OCI-LY7 (cell line): Measurements from ENCODE around the gene COCH. TPM values are rescaled to one million over a fixed set of nuclear protein-coding genes. Genes with fewer than 3 reads are reported as not detected.

Experiments
- BruUV-seq: library from RNA; stranded (reverse); fragments of 400-500 nt; replicated peaks from 2 replicates; lab custom pipeline; 2021; lab: Mats Ljungman, UMichigan
- CTCF ChIA-PET: fragments of 300-600 bp; sonication (Branson Sonifier 250); formaldehyde crosslinking; loops from one replicate; lab custom pipeline; 2022; ENCODE audit warnings: antibody characterized with exemption; ENCODE audit not compliant: unreplicated experiment; lab: Charles Lee
- POLR2A ChIA-PET: fragments of 300-600 bp; sonication (Branson Sonifier 250); formaldehyde crosslinking; loops from one replicate; lab custom pipeline; 2022; ENCODE audit warnings: antibody characterized with exemption; lab: Charles Lee
- DNase-seq: peaks from one replicate; pipeline ENCODE4 v3.0.0-alpha.2; 2015; ENCODE audit warnings: low spot score
- H2AFZ ChIP-seq: fragments of 200-600 bp; sonication (generic), shearing (Covaris generic); 2 replicates; pipeline ENCODE4 v1.6.1; 2014; ENCODE audit warnings: mild to moderate bottlenecking, antibody characterized with exemption, low read length, moderate library complexity
- H3K27ac ChIP-seq: fragments of 200-600 bp; sonication (generic); 2 replicates; pipeline ENCODE4 v1.5.1; 2014; ENCODE audit warnings: mixed run types, low read depth, mild to moderate bottlenecking, moderate library complexity, low read length, inconsistent platforms; ENCODE audit not compliant: poor library complexity, severe bottlenecking
- H3K36me3 ChIP-seq: fragments of 200-600 bp; sonication (generic); 2 replicates; pipeline ENCODE4 v1.6.1; 2014; ENCODE audit warnings: mild to moderate bottlenecking, antibody characterized with exemption, low read length, moderate library complexity, mixed read lengths; ENCODE audit not compliant: insufficient read depth
- H3K4me1 ChIP-seq: fragments of 200-600 bp; sonication (generic); 2 replicates; pipeline ENCODE4 v1.5.1; 2014; ENCODE audit warnings: mild to moderate bottlenecking, low read length; ENCODE audit not compliant: insufficient read depth, poor library complexity, severe bottlenecking
- H3K4me2 ChIP-seq: fragments of 200-600 bp; sonication (generic); 2 replicates; pipeline ENCODE4 v1.6.1; 2014; ENCODE audit warnings: mild to moderate bottlenecking, low read length
- H3K4me3 ChIP-seq: fragments of 200-600 bp; sonication (generic); 2 replicates; pipeline ENCODE4 v1.5.1; 2014; ENCODE audit warnings: mild to moderate bottlenecking, low read depth, low read length; ENCODE audit not compliant: poor library complexity, severe bottlenecking
- H3K79me2 ChIP-seq: fragments of 200-600 bp; sonication (generic); 2 replicates; pipeline ENCODE4 v1.6.1; 2016; ENCODE audit warnings: low read depth, mild to moderate bottlenecking, low read length, moderate library complexity, mixed read lengths; ENCODE audit not compliant: insufficient read depth
- H3K9me2 ChIP-seq: fragments of 200-600 bp; sonication (generic); 2 replicates; pipeline ENCODE4 v1.6.1; 2016; ENCODE audit warnings: mild to moderate bottlenecking, low read length, mixed read lengths; ENCODE audit not compliant: insufficient read depth
- H3K9me3 ChIP-seq: fragments of 200-600 bp; sonication (generic); 2 replicates; pipeline ENCODE4 v1.6.1; 2014; ENCODE audit warnings: mild to moderate bottlenecking, mixed run types, low read length, mixed read lengths
- H4K20me1 ChIP-seq: fragments of 200-600 bp; sonication (generic); 2 replicates; pipeline ENCODE4 v1.6.1; 2014; ENCODE audit warnings: mild to moderate bottlenecking, antibody characterized with exemption, low read length, moderate library complexity, mixed read lengths; ENCODE audit not compliant: insufficient read depth
- CTCF ChIP-seq: fragments of 200-600 bp; sonication (generic); conservative IDR thresholded peaks from 2 replicates; pipeline ENCODE4 v1.5.1; 2014; ENCODE audit warnings: mild to moderate bottlenecking, antibody characterized with exemption, low read length, moderate library complexity, mixed read lengths
- EZH2phosphoT487 ChIP-seq: fragments of 200-600 bp; sonication (generic); IDR thresholded peaks from 2 replicates; pipeline ENCODE4 v1.6.1; 2018; ENCODE audit warnings: low read depth, borderline replicate concordance, mild to moderate bottlenecking, mixed run types, antibody characterized with exemption, low read length, moderate library complexity, mixed read lengths
- intact Hi-C: fragments of 100-400 bp; cut with micrococcal nuclease; formaldehyde crosslinking; loops from one replicate; pipeline ENCODE4 v1.10.0; 2022; ENCODE audit not compliant: unreplicated experiment
- total RNA-seq, 2 experiments: library from RNA; depleted of rRNA in 1 of 2; stranded (reverse); fragments of >200 nt in 1 of 2; shearing (Covaris generic) in 1 of 2; gene quantifications; 2 replicates each; pipeline ENCODE4 v1.2.3, GENCODE V29; 2014 to 2022

Gene COCH
- total RNA-seq, 2 experiments from 2014 or later: 18.7 to 19.8 TPM

DNA sequence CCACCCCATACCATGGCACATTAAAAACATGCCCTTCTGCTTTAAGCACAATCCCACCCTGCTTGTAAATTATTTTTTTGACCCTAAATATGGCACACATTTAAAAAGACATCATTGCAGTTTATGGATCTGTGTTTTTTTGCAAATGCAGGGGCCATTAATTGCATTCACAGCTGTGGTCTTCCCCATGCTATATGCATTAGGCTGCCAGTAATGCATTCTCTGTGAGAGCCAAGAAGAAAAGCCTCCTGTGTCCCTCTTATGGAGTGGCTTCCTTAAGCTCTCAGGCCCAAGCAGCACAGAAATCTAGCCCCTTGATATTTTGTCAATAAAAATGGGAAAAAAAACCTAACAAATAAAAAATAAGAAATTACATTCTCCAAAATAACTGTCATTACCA lies 20.4 kb upstream of the COCH start:
- no peak overlapping the region for H3K4me3 ChIP-seq
- DNase-seq: no peak
- intact Hi-C loops: no loop called here
- TF ChIP-seq CTCF: no peak
- no peak for TF ChIP-seq EZH2phosphoT487
- no peaks in the 10 kb centered on the region; the same call in 1 of the 2 replicates for H3K9me2 ChIP-seq
- H3K4me1 ChIP-seq: no peaks in the 10 kb centered on the region
- no peaks in the 10 kb centered on the region for H3K79me2 ChIP-seq
- no peaks in the 10 kb centered on the region for H3K9me3 ChIP-seq
- H3K36me3 ChIP-seq: no peaks in the 10 kb centered on the region
- no TSS peak for BruUV-seq
- no peak overlapping the region for H2AFZ ChIP-seq
- ChIA-PET POLR2A (interaction anchor here (0.6 to 0.7 kb wide), 2 partner anchors 50 to 165 kb away, joined by 3 to 4 read pairs; no protein-coding TSS in a partner anchor), CTCF (no interaction called here)
- H3K27ac ChIP-seq: no peak overlapping the region
- no peak overlapping the region for H3K4me2 ChIP-seq
- no peaks in the 10 kb centered on the region for H4K20me1 ChIP-seq

- BruUV-seq: no TSS peak
- ChIA-PET POLR2A (interaction anchor here (0.6 to 0.7 kb wide), 3 partner anchors 51 to 523 kb away, joined by 3 to 4 read pairs (median 3); no protein-coding TSS in a partner anchor), CTCF (no interaction called here)
- no peak overlapping the region for H3K27ac ChIP-seq
- no peaks in the 10 kb centered on the region for H3K79me2 ChIP-seq
- no peak overlapping the region for H2AFZ ChIP-seq
- H3K4me3 ChIP-seq: no peak overlapping the region
- H4K20me1 ChIP-seq: no peaks in the 10 kb centered on the region
- no peaks in the 10 kb centered on the region for H3K9me3 ChIP-seq
- no peak for DNase-seq
- no peaks in the 10 kb centered on the region for H3K36me3 ChIP-seq
- no peaks in the 10 kb centered on the region; the same call in 1 of the 2 replicates for H3K9me2 ChIP-seq
- no peak for TF ChIP-seq CTCF
- TF ChIP-seq EZH2phosphoT487: no peak
- H3K4me1 ChIP-seq: no peaks in the 10 kb centered on the region
- no peak overlapping the region for H3K4me2 ChIP-seq
- intact Hi-C loops: no loop called here
Observed at GRCh38 chr14:30854492-30854891, 19.9 kb upstream of the COCH start.

GRCh38 chr14:30855345-30856037 lies 18.9 kb upstream of the COCH start:
- intact Hi-C loops: no loop called here
- BruUV-seq: no TSS peak
- CTCF ChIA-PET: no interaction called here

More at GRCh38 chr14:30855345-30856037, 18.9 kb upstream of the COCH start:
- Histone ChIP-seq H3K4me3 (no peak overlapping the region), H3K79me2 (no peaks in the 10 kb centered on the region), H3K27ac (no peak overlapping the region), H3K36me3 (no peaks in the 10 kb centered on the region), H2AFZ (no peak overlapping the region), H3K9me3 (no peaks in the 10 kb centered on the region), H4K20me1 (no peaks in the 10 kb centered on the region), H3K4me1 (no peaks in the 10 kb centered on the region), H3K9me2 (no peaks in the 10 kb centered on the region; the same call in 1 of the 2 replicates), H3K4me2 (no peak overlapping the region)
- POLR2A ChIA-PET: interaction anchor here (0.6 kb wide), 1 partner anchor 326 kb away, joined by 3 read pairs; no protein-coding TSS in a partner anchor
- no peak for DNase-seq
- TF ChIP-seq CTCF (no peak), EZH2phosphoT487 (no peak)
